ENCODE data around the gene LEMD2. TPM values are rescaled to one million over a fixed set of nuclear protein-coding genes. Genes with fewer than 3 reads are reported as not detected.

LEMD2 gene
- polyA plus RNA-seq, 1 donor (not counting 4 experiments of a cell fraction or from before 2014, with no cell fraction given), result 48.6 TPM

DNA sequence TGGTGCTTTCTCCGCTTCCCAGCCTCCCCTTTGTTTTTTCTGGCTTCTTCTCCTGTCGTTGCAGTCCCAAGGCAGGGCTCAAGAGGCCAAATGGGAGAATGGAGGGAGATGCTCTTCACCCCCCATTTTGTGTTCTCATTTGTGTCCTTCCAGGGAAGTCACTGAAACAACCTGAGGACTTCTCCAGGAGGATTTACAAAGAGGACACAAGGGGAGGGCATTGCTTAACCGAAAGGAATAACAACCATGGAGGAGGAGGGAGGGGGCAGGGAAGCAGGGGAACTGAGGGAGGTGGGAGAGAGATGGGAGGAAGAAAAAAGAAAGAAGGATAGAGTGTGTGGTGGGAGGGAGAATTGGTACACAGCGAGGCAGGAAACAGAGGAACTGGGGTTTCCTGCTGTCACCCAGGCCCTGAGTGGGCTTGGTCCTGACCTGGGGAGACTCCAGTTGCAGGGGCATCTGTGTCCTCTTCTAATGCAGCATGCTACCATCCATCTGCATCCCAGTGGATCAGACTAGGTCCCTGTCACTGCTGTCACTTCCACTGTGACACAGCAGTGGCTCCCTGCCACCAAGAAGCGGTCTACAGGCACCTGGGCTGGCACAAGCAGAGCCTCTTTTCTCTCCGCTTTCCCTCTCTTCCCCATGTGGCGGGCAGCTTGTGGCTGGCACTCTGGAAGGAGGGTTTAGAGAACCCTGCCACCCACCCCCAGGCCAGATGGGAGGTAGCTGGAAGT is 32.0 kb upstream of the LEMD2 start:
- Histone ChIP-seq H3K9me1 (ENCODE audit: control insufficient read depth, extremely low read depth, insufficient read depth, low read length) (no peaks in the 10 kb centered on the region), H3K4me2 (ENCODE audit: control insufficient read depth, extremely low read depth, insufficient read depth, low read depth, low read length) (no peak overlapping the region), H3K4me1 (ENCODE audit: control insufficient read depth, extremely low read depth, insufficient read depth, low read length) (peaks cover 7% of the 10 kb centered on the region), H3K79me2 (ENCODE audit: control insufficient read depth, insufficient read depth, low read length) (no peaks in the 10 kb centered on the region), H3K9ac (ENCODE audit: control insufficient read depth, extremely low read depth, insufficient read depth, low read length) (no peak overlapping the region), H3K27me3 (ENCODE audit: control insufficient read depth, extremely low read depth, insufficient read depth, low read length) (peaks cover 9% of the 10 kb centered on the region), H3K36me3 (ENCODE audit: control insufficient read depth in 2 of 2, extremely low read depth in 1 of 2, insufficient read depth in 2 of 2, low read length in 2 of 2) (no peaks in the 10 kb centered on the region), H2AFZ (ENCODE audit: control insufficient read depth, low read length) (no peak overlapping the region), H4K20me1 (ENCODE audit: control insufficient read depth, extremely low read depth, insufficient read depth, low read length) (no peaks in the 10 kb centered on the region), H3K9me3 (ENCODE audit: control insufficient read depth, low read depth, low read length) (no peaks in the 10 kb centered on the region), H3K4me3 (ENCODE audit: control insufficient read depth in 2 of 3, extremely low read depth in 1 of 3, insufficient read depth in 2 of 3, low read depth in 1 of 3, low read length in 3 of 3) (no peak overlapping the region), H3K27ac (ENCODE audit: control insufficient read depth, insufficient read depth, low read length) (no peak overlapping the region)
- dilution Hi-C loops (cut with MboI; ENCODE audit: extremely low pct_ligation_motif_present, low sequenced_read_pairs), result no loop called here
- no peak for TF ChIP-seq EZH2 (IDR thresholded peaks at IDR 0.05; ENCODE audit: low read length)
- TF ChIP-seq, protein P1, sequence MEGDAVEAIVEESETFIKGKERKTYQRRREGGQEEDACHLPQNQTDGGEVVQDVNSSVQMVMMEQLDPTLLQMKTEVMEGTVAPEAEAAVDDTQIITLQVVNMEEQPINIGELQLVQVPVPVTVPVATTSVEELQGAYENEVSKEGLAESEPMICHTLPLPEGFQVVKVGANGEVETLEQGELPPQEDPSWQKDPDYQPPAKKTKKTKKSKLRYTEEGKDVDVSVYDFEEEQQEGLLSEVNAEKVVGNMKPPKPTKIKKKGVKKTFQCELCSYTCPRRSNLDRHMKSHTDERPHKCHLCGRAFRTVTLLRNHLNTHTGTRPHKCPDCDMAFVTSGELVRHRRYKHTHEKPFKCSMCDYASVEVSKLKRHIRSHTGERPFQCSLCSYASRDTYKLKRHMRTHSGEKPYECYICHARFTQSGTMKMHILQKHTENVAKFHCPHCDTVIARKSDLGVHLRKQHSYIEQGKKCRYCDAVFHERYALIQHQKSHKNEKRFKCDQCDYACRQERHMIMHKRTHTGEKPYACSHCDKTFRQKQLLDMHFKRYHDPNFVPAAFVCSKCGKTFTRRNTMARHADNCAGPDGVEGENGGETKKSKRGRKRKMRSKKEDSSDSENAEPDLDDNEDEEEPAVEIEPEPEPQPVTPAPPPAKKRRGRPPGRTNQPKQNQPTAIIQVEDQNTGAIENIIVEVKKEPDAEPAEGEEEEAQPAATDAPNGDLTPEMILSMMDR (optimal IDR thresholded peaks at IDR 0.05 in 1 of 3, IDR thresholded peaks at IDR 0.05 in 1 of 3, conservative IDR thresholded peaks at IDR 0.05 in 1 of 3; ENCODE audit: extremely low read depth in 1 of 3, insufficient read depth in 2 of 3, low read length in 3 of 3), result no peak
- no peak for DNase-seq (ENCODE audit: low read depth, low spot score)
- no peak for FAIRE-seq

- peaks cover 11% of the 10 kb centered on the region for H3K27me3 ChIP-seq (ENCODE audit: control insufficient read depth, extremely low read depth, insufficient read depth, low read length)
- no peaks in the 10 kb centered on the region for H3K36me3 ChIP-seq (ENCODE audit: control insufficient read depth in 2 of 2, extremely low read depth in 1 of 2, insufficient read depth in 2 of 2, low read length in 2 of 2)
- H3K9me3 ChIP-seq (ENCODE audit: control insufficient read depth, low read depth, low read length), result no peaks in the 10 kb centered on the region
- dilution Hi-C loops (cut with MboI; ENCODE audit: extremely low pct_ligation_motif_present, low sequenced_read_pairs), result no loop called here
- no peak for DNase-seq (ENCODE audit: low read depth, low spot score)
- peaks cover 7% of the 10 kb centered on the region for H3K4me1 ChIP-seq (ENCODE audit: control insufficient read depth, extremely low read depth, insufficient read depth, low read length)
- H3K9me1 ChIP-seq (ENCODE audit: control insufficient read depth, extremely low read depth, insufficient read depth, low read length), result no peaks in the 10 kb centered on the region
- no peak overlapping the region for H3K27ac ChIP-seq (ENCODE audit: control insufficient read depth, insufficient read depth, low read length)
- no peaks in the 10 kb centered on the region for H3K79me2 ChIP-seq (ENCODE audit: control insufficient read depth, insufficient read depth, low read length)
- no peak overlapping the region for H3K4me3 ChIP-seq (ENCODE audit: control insufficient read depth in 2 of 3, extremely low read depth in 1 of 3, insufficient read depth in 2 of 3, low read depth in 1 of 3, low read length in 3 of 3)
- no peak overlapping the region for H2AFZ ChIP-seq (ENCODE audit: control insufficient read depth, low read length)
- H4K20me1 ChIP-seq (ENCODE audit: control insufficient read depth, extremely low read depth, insufficient read depth, low read length), result no peaks in the 10 kb centered on the region
- FAIRE-seq, result no peak
- H3K4me2 ChIP-seq (ENCODE audit: control insufficient read depth, extremely low read depth, insufficient read depth, low read depth, low read length), result no peak overlapping the region
- no peak for TF ChIP-seq EZH2 (IDR thresholded peaks at IDR 0.05; ENCODE audit: low read length)
- TF ChIP-seq, protein P1 (optimal IDR thresholded peaks at IDR 0.05 in 1 of 3, IDR thresholded peaks at IDR 0.05 in 1 of 3, conservative IDR thresholded peaks at IDR 0.05 in 1 of 3; ENCODE audit: extremely low read depth in 1 of 3, insufficient read depth in 2 of 3, low read length in 3 of 3), result no peak
- no peak overlapping the region for H3K9ac ChIP-seq (ENCODE audit: control insufficient read depth, extremely low read depth, insufficient read depth, low read length)
These were observed 31.3 kb upstream of the LEMD2 start for GRCh38 chr6:33820243-33820642.

Measured in keratinocyte (primary cell).